Activated CD8-positive, alpha-beta memory T cell treated with anti-CD3 and anti-CD28 coated beads, Interleukin-2, amount 50 U/mL, for 4 hours (primary cell): ENCODE data around the gene NCKAP5.

ENCODE experiments used
- DNase-seq: peaks from one replicate; pipeline ENCODE4 v3.0.0-alpha.2; 2020

Gene NCKAP5

DNA sequence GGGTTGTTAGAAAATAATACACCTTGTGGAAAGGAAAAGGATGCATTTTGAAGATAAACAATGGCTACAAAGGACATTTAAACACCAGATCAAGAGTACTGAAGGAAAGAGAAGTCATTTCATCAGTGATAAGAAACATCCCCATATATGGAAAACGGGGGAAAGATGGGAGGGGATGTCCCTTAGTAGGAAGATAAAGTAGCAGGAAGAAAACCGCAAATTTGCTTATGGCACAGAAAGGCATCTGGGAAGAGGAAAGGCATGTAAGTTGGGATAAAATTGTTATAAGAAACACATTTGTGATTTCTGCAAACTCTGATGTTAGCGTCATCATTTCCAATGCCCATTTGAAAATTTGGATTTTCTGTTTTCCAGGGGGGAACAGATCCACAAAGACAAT lies 887.7 kb downstream of the NCKAP5 start:
- DNase-seq = no peak

GRCh38 chr2:132678483-132678882 lies 889.8 kb downstream of the NCKAP5 start:
- no peak for DNase-seq

DNA sequence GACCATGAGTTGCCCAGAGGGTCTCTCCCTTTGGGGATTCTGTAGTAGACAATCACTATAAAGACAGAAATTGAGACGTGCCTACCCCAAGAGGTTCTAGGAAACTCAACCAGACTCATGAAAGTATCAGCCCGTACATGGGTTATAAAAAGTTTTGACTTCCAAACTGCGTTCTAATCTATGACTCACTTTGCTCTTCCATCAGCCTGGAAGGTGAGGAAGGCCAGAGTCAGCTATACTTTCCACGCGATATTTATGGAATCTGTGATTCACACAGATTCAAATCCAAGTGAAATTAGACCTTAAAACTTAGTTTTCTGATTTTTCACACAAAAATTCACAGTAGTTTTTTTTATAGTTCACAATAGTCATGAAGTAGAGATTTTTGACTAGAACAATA lies 890.6 kb downstream of the NCKAP5 start:
- no peak for DNase-seq

GRCh38 chr2:132676999-132677398 lies 891.3 kb downstream of the NCKAP5 start:
- DNase-seq = no peak

GRCh38 chr2:132671151-132671835 lies 897.0 kb downstream of the NCKAP5 start:
- no peak for DNase-seq

GRCh38 chr2:132670496-132671150 lies 897.6 kb downstream of the NCKAP5 start:
- DNase-seq = no peak

- no peak for DNase-seq
These were observed 898.3 kb downstream of the NCKAP5 start, which contains the start of gene LYPD1 for GRCh38 chr2:132669908-132670495. LYPD1 (minus strand) TSS chr2:132670205; CDS start chr2:132669932, 273 bp downstream.

- DNase-seq = no peak
These were observed 899.0 kb downstream of the NCKAP5 start for GRCh38 chr2:132668987-132669907.

DNA sequence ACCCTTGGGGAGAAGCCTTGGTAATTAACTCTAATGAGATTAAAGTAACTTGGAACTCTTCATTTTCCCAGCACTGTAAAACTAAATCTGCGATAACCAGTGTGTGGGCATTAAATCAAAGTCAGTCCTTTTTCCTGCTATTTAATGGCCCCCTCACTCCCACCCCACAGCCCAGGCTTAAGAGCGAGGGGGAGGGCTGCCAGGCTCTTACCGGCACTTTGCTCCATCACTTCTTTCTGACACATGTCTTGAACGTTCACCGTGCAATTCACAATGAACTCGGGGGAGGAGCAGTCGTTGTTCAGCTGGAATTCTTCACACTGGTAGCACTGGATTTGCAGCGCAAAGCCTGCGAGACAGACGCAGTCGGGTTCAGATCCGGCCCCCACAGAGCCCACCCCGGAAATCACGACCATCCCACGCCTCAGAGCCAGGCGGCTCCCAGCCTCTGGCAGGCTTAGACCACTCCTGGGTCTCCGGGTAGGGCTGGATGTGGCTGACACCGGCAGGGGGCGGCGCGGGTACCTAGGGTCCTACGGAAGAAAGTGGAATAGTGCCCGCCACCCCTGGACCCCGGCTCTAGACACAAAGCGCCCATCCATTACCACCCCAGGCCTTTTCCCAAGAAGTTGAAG lies 900.0 kb downstream of the NCKAP5 start:
- DNase-seq = no peak

GRCh38 chr2:132667706-132668105 lies 900.6 kb downstream of the NCKAP5 start:
- DNase-seq = no peak

DNA sequence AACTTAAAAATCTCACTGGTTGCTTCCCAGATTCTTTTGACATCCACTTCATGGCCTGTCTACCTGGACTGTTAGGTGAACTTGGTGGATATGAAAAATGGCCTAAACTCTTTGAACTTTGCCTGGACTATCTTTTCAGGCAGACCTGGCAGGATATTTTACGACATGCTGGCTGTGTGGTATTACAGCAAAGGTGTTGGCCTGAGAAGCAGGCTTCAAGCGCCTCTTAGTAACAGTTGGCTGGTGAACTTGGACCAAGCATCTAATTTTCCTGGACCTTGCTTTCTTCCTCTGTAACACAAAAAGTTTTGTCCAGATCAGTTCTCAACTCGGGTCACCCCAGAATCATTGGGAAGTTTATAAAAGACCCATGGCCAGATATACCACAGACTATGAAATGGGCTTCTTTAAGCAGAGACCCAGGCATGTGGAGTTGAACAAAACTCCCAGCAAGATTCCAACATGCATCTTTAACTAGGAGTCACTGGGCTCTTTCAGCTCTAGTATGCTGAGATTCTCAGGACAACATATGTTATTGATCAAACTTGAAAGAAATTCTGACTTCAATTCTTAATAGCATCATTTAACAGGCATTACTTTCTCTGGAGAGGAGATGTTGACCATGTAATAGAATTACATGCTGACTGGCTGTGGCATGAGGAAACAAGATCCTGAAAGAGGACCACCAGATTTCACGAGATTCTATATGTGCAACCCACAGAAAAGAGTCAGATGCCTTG lies 902.7 kb downstream of the NCKAP5 start:
- DNase-seq = no peak

DNA sequence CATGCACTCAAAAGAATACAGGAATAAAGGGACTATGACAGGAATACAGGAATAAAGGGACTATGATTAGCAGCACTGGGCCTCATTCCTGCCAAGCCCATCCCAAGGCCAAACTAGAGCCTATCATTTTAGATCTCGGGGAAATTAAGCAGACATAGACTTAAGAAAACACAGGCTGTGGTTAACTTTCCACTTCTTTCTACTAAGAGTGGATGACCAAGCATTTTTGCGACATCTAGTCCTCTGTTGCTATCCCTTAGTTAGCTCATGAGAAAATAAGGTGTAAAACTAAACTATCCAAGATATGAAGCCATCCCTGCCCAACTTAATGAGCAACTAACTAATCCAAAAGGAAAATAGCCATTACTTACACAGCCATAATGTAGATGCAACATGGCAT lies 904.2 kb downstream of the NCKAP5 start:
- no peak for DNase-seq

GRCh38 chr2:132662732-132663131 lies 905.5 kb downstream of the NCKAP5 start:
- no peak for DNase-seq

DNA sequence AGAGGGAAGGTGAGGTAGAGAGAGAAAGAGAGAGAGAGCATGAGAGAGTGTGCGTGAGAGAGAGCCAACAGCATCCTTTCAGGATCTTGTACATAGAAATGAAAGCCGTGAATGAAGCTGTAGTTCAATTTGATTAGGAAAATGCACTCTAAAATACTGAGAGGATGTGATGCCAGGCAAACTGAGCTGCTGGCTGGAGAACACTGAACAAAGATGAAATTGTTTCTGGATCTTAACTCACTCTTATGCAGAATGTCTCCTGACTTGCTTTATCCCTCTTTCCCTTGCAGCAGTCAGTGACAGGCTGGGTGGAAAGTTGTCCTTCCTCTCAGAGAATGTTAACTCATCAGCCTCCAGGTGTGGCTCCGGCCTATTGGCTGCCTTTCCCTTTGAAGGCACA lies 908.9 kb downstream of the NCKAP5 start:
- DNase-seq = no peak

DNA sequence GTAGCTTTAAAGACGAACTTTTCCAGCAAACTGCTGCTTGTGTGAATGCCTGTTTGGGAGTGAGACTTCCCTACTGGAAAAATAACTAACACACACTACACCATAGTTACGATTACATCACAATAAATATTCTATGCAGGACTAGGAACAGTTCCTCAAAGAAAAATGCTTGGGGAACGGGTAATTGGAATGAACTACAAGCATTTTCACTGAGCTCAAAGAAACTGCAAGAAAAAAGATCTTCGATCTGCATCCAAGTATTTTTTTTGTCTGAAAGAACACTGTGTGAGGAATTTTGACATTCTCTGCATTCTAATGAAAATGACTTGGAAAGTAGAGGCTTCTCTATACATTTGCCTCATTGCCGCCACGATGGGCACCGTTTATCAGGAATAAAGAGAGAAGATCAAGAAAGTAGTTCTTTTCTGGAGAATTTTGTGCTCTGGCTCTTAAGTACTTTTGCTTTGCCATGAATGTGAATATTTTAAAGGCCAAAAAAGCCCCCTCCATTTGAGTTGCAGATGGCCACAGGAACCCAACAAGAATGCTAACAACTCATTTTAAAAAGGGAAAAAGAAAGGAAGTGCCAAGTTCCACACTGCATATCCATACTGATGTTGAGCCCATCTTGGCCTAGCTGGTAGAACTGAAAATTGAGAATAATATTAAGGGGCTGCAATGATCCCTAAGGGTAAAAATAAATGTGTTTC lies 911.8 kb downstream of the NCKAP5 start:
- DNase-seq = no peak

GRCh38 chr2:132654968-132655367 lies 913.3 kb downstream of the NCKAP5 start:
- no peak for DNase-seq

GRCh38 chr2:132654335-132654734 lies 913.9 kb downstream of the NCKAP5 start:
- no peak for DNase-seq

GRCh38 chr2:132652474-132652873 lies 915.8 kb downstream of the NCKAP5 start:
- DNase-seq = no peak

GRCh38 chr2:132651115-132652045 lies 916.9 kb downstream of the NCKAP5 start:
- DNase-seq = no peak

DNA sequence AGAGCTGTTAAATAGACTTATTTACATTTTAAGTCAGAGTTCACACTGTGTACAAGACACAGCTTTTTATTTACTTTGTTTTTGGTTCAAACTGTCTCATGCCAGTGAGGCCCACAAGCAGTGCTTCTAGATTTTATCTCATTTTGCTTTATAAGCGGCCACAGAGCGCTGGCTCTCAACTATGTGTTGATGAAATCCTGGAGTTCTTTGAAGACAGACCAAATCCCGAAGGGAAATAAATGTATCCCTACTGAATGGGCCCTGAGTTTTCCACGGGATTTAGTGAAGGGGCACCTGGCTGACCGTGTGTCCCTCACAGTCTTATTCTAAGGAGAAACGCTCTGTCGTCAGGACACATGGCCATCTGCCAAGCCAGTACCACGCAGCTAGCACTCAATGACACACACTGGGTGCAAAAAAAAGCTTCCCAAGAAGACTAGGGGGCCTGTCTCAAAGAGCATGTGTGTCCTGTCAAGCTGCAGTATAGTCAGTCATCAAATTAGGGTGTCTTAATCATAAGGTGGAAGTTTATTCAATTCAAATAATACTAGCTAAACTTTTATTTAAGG lies 921.6 kb downstream of the NCKAP5 start:
- DNase-seq = no peak
